Measurements from ENCODE around the gene WDR37. TPM values are rescaled to one million over a fixed set of nuclear protein-coding genes. Genes with fewer than 3 reads are reported as not detected.

Gene WDR37
- total RNA-seq, 4 donors from 2014 or later, result 11.4 to 30.3 (median 17.4) TPM

DNA sequence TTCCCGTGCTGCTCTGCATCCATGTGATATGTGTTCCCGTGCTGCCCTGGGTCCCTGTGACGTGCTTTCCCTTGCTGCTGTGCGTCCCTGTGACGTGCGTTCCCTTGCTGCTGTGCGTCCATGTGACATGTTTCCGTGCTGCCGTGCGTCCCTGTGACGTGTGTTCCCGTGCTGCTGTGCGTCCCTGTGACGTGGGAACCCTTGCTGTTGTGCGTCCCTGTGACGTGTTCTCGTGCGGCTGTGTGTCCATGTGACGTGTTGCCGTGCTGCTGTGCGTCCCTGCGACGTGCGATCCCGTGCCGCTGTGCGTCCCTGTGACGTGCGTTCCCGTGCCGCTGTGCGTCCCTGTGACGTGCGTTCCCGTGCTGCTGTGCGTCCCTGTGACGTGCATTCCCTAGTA lies 45.8 kb downstream of the WDR37 start:
- DNase-seq (ENCODE audit: low spot score) (no peak), ATAC-seq (ENCODE audit: low FRiP score) (no peak)
- TF ChIP-seq, protein P1, sequence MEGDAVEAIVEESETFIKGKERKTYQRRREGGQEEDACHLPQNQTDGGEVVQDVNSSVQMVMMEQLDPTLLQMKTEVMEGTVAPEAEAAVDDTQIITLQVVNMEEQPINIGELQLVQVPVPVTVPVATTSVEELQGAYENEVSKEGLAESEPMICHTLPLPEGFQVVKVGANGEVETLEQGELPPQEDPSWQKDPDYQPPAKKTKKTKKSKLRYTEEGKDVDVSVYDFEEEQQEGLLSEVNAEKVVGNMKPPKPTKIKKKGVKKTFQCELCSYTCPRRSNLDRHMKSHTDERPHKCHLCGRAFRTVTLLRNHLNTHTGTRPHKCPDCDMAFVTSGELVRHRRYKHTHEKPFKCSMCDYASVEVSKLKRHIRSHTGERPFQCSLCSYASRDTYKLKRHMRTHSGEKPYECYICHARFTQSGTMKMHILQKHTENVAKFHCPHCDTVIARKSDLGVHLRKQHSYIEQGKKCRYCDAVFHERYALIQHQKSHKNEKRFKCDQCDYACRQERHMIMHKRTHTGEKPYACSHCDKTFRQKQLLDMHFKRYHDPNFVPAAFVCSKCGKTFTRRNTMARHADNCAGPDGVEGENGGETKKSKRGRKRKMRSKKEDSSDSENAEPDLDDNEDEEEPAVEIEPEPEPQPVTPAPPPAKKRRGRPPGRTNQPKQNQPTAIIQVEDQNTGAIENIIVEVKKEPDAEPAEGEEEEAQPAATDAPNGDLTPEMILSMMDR (IDR thresholded peaks at IDR 0.05), result no peak

DNA sequence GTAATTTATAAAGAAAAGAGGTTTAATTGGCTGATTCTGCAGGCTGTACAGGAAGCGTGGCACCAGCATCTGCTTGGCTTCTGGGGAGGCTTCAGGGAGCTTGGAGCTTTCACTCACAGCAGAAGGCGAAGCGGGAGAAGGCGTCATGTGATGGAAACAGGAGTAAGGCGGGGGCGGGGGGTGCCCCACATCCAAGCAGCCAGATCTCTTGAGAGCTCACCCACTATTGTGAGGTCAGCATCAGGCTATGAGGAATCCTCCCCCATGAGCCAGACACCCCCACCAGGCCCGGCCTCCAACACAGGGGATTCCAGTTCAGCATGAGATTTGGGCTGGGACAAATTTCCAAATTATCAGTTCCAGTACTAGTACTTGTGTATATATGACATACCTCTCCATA lies 46.2 kb downstream of the WDR37 start:
- ATAC-seq (ENCODE audit: low FRiP score) (no peak), DNase-seq (ENCODE audit: low spot score) (no peak)
- TF ChIP-seq, protein P1 (IDR thresholded peaks at IDR 0.05), result no peak

DNA sequence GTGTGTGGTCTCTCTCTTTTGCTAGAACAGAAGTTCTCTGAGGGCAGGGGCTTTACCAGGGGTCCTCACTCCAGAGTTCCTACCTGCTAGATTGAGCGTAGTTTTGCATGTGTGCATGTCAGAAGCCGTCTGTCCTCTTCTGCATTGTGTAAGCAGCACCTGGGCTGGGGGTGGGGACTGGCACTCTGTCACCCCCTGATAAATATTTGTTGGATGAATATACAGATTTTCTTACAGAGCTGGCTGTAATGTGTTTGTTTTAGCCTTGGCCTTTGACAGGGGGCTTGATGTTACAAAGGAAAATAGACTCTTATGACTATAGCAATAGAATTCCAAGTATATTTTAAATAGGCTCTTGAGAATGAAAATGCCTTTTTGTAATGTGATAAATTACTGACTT lies 46.6 kb downstream of the WDR37 start:
- no peak for DNase-seq (ENCODE audit: low spot score)
- TF ChIP-seq, protein P1 (IDR thresholded peaks at IDR 0.05), result no peak
- ATAC-seq (ENCODE audit: low FRiP score), result no peak

DNA sequence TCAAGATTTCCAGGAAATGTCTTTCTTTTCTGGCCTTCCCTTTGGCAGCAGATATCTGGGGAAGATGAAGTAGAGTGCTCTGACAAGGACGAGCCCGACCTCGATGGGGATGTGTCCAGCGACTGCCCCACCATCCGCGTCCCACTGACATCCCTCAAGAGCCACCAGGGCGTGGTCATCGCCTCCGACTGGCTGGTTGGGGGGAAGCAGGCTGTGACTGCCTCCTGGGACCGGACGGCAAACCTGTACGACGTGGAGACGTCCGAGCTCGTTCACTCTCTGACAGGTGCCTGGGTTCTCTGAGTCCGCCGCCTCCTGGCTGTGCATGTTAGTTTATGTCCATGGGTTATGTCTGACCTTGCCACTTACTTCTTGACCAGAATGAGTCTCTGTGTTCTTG lies 47.4 kb downstream of the WDR37 start:
- DNase-seq (ENCODE audit: low spot score) (no peak), ATAC-seq (ENCODE audit: low FRiP score) (no peak)
- TF ChIP-seq, protein P1 (IDR thresholded peaks at IDR 0.05), result no peak

DNA sequence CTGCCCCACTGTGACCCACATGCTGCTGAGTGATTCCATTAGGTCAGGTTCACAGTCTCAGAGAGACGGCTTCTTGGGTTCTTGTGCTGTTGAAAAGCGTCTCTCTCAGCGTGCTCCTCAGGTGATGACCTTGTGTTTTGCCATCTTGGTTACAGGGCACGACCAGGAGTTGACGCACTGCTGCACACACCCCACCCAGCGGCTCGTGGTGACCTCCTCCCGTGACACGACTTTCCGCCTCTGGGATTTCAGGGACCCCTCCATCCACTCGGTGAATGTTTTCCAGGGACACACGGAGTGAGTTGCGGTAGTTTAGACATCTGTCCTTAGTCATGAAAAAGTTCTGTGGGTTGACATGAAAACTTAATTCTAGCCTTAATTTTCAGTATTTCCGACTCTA lies 48.8 kb downstream of the WDR37 start:
- DNase-seq (ENCODE audit: low spot score), result no peak
- TF ChIP-seq, protein P1 (IDR thresholded peaks at IDR 0.05), result no peak
- ATAC-seq (ENCODE audit: low FRiP score), result no peak

DNA sequence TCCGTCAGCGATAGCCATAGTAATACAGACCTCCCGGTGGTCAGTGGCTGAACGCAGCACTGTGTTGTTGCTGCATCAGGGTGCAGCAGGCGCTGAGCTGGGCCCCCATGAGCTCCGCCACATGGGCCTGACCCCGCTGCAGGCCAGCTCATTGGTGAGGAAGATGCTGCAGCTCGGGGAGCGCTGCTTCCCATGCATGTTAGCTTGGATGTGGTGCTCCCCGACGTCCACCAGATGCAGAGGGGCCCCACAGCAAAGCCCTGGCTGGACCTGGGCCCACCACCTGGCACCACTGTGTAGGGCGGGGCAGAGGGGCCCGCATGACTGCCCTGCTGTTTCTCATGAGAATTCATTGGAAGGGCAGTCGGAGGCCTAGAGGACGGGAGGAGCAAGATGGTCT lies 50.8 kb downstream of the WDR37 start:
- no peak for DNase-seq (ENCODE audit: low spot score)
- no peak for ATAC-seq (ENCODE audit: low FRiP score)
- TF ChIP-seq, protein P1 (IDR thresholded peaks at IDR 0.05), result no peak

DNA sequence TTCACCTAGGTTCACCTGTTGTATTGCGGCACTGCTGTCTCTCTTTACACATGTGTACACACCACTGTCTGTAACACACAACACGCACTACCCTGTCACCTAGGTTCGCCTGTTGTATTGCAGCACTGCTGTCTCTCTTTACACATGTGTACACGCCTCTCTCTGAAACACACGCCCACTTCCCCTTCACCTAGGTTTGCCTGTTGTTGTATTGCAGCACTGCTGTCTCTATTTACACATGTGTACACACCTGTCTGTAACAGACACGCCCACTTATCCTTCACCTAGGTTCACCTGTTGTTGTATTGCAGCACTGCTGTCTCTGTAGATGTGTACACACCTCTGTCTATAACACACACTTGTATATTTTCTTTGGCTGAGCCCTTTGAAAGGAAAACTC lies 51.5 kb downstream of the WDR37 start:
- TF ChIP-seq, protein P1 (IDR thresholded peaks at IDR 0.05), result no peak
- DNase-seq (ENCODE audit: low spot score) (no peak), ATAC-seq (ENCODE audit: low FRiP score) (no peak)
